HK-2 (cell line): Measurements from ENCODE around the gene RANBP9.
A peak's percentile ranks its signal among the peaks of the same experiment; 100 is the strongest.

ENCODE experiments used
- DNase-seq: peaks from one replicate; pipeline ENCODE4 v3.0.0-alpha.2; 2018; ENCODE audit not compliant: unreplicated experiment

RANBP9 gene

GRCh38 chr6:13600036-13600435 is 111.6 kb downstream of the RANBP9 start:
- no peak for DNase-seq

- DNase-seq: no peak
Measured at GRCh38 chr6:13597073-13597472, 114.6 kb downstream of the RANBP9 start.

DNA sequence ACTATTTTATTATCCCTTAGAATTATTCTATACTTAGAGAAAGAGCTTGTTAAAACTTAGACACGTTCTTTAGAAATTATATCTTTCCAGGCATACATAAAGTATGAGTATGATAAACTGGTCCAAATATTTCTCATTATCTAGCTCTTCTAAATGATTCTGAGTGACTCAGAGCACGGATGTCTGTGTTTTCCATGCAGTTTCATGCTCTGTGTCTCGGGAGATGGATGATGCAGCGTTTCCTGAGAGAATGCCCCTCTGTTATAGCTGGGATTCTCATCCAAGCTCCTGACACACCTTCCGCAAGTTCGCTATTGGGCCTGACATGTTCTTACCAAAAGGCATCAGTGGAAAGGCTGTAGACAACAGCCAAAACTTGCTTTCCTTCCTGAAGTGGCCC is 117.9 kb downstream of the RANBP9 start:
- no peak for DNase-seq

- no peak for DNase-seq
Measured at GRCh38 chr6:13593103-13593502, 118.5 kb downstream of the RANBP9 start.

DNA sequence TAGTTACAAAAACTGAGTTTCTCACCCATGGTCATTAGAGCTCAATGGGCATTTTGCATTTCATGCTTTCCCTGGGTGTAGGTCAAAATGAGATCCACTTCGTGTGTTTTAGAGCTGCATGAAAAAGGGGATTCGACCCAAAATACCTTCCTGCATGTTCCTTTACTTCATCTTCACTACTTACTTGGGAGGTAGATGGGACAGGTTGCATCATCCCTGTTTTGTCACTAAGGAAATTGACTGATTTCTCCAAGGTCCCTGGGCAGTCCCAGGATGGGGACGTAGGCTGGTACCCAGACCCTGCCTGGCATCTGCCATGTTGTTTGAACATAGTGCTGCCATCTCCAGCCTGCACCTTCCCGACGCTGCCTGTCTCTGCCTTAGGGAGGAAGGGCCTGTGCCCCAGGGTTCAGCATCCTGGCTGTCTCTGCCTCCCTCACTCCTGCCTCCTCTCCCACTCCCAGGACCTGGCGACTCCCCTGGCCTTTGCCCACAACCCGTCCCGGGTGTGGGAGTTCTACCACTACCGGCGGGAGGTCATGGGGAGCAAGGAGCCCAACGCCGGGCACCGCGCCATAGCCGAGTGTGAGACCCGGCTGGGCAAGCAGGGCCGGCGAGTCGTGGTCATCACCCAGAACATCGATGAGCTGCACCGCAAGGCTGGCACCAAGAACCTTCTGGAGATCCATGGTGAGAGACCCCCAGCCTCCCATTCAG is 120.3 kb downstream of the RANBP9 start:
- DNase-seq: no peak

DNA sequence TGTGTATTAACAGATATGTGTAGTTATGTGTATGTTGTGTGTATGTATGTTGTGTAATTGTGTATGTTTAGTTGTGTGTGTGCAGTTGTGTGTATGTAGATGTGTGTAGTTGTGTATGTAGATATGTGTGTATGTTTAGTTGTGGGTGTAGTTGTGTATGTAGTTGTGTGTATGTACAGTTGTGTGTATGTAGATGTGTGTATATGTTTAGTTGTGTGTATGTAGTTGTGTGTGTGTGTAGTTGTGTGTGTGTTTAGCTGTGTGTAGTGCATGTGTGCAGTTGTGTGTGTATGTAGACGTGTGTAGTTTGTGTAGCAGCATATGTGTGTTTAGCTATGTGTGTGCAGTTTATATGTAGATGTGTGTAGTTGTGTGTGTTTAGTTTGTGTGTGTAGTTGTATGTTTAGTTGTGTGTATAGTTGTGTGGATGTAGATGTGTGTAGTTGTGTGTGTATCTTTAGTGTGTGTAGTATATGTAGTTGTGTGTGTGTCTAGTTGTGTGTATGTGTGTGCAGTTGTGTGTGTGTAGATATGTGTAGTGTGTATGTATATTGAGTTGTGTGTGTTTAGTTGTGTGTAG is 121.0 kb downstream of the RANBP9 start:
- DNase-seq: no peak

DNA sequence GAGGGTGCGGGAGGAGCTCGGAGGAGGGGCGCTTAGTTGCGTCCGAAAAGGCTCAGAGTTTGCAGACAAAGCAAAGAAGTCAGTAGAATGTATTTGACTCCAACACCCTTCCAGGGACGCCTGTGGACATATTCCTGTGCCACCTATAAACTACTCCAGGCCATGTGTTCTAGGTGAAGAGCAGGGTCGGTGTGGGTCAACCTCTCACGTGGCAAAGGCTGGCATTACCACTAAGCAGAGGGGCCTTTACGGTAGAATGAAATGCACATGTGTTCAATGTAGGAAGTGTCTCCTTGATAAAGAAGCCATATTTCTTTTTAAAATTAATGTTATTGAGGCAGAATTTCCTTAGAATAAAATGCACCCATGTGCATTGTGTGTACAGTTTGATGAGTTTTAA is 121.8 kb downstream of the RANBP9 start:
- DNase-seq: no peak

- DNase-seq: no peak
Measured at GRCh38 chr6:13586603-13587542, 124.8 kb downstream of the RANBP9 start.

DNA sequence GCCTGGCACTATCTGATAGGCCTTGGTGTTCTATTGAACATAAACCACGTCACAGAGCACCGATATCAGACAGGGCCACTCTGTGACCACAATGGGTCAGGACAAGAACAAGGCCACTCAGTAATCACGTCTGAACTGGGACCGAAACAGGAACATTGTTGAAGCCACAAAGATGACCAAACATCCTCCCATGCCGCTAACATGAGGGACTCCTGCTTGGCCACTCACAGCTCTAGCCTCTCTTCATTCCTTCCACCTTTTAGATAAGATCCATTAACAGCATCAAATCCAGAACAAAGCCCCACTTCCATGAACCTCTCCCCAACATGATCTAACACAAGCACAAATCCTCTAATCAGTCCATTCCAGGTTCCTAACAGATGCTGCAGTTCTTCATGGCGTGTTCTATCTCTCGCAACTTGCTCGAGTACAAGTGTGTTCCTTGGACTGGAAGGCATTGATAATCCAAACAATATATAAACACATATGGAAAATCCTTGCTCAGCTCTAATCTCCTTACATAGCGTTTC is 129.9 kb downstream of the RANBP9 start:
- DNase-seq: no peak

GRCh38 chr6:13579911-13580310 is 131.7 kb downstream of the RANBP9 start:
- DNase-seq: no peak

- DNase-seq: no peak
Measured at GRCh38 chr6:13577926-13578325, 133.7 kb downstream of the RANBP9 start.

- DNase-seq: no peak
Measured at GRCh38 chr6:13576017-13576416, 135.6 kb downstream of the RANBP9 start.

GRCh38 chr6:13575377-13575775 is 136.3 kb downstream of the RANBP9 start:
- no peak for DNase-seq

DNA sequence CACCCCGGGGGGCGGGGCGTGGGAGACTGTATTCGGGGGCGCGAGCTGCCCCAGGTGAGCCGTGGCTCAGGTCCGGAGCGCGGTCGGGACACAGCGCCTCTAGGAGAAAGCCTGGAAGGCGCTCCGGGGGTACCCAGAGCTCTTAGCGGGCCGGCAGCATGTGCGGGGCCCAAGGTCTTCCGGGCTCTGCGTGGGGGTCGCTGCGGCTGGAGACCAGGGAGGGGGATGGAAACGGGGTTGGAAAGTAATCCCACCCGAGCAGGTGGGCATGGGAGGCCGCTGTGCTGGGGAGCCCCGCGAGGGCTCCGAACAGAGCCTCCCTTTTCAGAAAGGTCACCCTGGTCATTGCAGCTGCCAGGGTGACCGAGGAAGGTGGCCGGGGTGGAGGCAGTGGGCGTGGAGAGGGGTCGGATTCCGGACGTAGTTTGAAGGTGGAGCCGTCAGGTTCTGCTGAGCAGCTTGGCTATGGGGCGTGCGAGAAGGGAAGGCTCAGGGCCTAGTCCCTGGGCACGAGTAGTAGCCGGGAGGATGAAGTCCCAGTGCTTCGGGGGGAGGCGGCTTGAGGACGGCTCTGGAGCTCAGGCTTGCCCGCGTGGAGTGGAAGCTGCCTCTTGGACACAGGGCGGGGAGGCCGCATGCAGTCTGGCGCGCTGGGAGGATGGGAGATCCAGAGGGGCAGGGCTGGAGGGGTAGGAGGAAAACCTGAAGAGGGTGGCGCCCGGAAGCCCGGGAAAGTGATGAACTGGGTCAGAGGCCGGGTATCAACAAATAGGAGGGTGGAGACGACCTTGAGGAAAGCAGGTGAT is 136.9 kb downstream of the RANBP9 start, which contains the start of gene SIRT5:
TSS of gene SIRT5 (plus strand) at position 31 of the 806 bp plus-strand sequence. CDS start 9,510 bp downstream, outside the sequence.
- DNase-seq: peak; percentile 88

GRCh38 chr6:13574149-13574570 is 137.5 kb downstream of the RANBP9 start:
- peak; percentile 95 for DNase-seq

GRCh38 chr6:13573669-13574110 is 137.9 kb downstream of the RANBP9 start:
- DNase-seq: peak; percentile 27

DNA sequence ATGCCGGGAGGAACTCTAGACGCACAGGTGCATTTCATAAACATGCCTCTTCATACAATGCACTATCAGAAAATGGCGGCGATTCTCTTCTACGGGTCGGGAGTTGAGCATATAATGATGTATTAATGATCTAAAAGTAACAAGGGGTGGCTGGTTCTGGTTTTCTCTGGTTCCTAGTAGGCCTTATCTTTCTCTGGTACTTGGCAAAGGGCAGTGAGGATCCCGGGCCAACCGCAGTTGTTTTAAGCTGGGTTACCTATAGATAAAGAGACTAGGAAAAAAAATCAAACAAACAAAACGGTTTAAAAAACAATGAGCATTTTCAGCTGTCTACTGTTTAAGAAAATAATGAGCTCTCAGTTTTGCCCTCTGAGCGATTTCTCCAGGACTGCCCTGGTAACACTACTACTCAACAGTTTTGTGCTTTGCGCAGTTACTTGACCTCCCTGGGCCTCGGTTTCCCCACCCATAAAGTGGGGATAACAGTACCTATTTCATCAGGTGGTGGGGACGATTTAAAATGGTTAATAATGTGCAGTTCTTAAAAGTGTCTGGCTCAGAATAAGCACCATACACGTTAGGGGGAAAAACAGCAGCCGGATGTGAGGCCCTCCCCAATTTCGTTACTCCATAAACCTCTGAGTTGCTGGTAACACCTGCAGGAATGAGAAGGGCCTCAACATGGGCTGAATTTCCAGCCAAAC is 138.5 kb downstream of the RANBP9 start:
- no peak for DNase-seq

DNA sequence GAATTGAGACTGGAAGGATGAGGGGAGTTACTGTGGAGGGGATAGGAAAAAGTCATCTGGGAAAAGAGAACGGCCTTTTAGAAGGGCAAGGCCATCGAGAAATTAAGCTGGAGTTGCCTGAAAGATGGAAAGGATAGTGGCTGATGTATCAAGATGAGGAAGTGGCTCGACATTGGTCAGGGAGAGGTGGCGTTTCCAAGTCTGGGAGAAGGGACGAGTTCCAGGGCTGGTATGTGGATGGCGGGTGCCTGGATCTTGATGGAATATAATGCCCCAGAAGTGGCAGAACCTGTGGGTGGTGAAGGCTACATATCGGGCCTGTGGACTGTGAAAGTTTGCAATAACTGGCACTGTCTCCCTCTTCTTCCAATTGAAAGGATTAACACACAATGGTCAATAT is 139.4 kb downstream of the RANBP9 start:
- no peak for DNase-seq
